GM18519 (cell line): ENCODE results near the gene PACRG.

ENCODE experiments used
- ATAC-seq: cut with Tn5 transposase; IDR thresholded peaks from one replicate; pipeline ENCODE4 v1.9.1; 2021; ENCODE audit warnings: mild to moderate bottlenecking, moderate library complexity; ENCODE audit not compliant: unreplicated experiment, low FRiP score

Gene PACRG

DNA sequence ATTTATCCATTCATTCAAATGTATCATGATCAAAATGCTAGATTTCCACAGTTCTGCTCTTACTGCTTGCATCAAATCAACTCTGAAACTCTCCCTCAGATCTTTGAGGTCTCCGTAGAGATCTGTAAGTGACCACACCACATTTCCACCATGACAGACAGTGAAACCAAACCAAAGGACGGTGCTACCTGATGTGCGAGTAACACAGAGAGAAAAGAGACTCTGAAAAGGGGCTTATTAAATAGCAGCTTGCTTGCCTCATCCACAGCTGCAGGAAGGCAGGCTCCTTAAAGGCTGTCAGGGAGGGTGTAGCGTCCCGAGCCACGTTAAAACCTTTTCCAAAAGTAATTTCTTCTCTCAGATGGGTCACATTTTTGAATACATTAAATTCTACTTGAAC lies 335.8 kb downstream of the PACRG start:
- no peak for ATAC-seq

DNA sequence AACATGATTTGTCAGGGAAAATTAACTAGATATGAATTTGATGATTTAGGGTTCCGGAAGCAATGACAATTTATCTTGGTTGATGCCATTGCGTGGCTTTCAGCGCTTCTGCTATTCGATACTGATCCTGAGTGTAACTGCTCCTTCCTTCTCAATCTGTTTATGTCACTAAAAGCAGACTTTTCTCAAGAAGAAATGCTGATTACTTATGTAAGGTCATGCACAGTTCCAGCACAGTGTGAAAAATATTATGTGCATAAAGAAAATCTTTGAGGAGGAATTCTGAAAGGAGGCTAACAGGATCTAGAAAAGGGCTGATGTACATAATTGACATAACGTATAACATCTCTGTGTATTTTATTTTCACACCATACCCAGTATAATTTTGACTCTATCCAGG lies 336.6 kb downstream of the PACRG start:
- ATAC-seq: no peak

DNA sequence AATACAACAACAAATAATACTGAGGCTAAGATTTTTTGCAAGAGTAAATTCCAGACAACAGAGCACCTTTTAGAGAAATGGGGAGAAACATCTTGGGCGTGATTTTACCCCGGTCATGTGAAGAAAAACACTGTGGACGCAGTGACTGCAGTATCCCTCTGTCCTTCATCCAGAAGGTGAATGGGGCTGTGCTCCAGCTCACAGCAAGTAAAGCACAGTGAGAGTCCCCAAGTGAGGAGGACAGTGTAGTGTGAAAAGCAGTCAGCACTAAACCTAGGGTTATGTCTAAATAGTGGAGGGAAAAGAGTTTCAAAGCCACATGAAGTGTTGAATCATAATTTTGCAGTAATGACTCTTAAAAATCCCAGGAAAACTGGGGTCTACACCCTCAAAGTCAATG lies 338.4 kb downstream of the PACRG start:
- no peak for ATAC-seq

GRCh38 chr6:163077134-163077533 lies 349.4 kb downstream of the PACRG start:
- no peak for ATAC-seq

DNA sequence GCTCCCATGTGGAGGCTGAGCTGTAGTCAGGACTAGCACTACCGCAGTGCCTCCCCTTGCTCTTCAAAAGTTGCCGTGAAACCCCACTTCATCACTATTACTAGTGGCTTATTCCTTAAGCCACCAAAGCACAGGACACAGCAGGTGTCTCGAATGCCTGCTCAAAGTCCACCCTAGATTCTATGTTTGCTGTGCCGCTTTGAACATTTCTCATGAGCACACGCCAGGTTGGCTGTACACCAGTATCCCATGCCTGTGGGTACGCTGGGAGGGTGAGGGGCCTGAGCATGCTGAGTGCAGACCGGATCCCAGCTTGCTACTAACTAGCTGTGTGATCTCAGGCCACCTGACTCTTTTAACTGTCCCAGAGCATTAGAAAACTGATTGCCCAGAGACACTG lies 350.9 kb downstream of the PACRG start:
- no peak for ATAC-seq

DNA sequence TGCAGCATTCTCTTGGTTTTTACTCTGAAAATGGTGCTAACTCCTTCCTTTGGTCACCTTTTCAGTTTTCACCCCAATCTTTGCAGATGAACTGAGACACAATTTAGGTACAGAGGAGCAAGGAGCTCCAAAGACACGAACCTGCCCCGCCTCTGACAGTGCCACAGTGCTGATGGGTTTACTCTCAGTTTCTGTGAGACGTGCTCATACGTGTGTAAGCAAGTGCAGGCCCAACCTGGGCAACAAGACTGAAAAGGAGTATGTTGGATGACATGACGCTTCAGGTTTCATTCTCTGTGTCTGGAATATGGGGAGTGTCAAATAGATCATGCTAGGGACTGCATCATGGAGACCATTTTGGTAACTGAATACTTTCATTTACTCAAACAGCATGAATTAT lies 352.5 kb downstream of the PACRG start:
- ATAC-seq: no peak

GRCh38 chr6:163083141-163083540 lies 355.4 kb downstream of the PACRG start:
- no peak for ATAC-seq

- no peak for ATAC-seq
These were observed 357.7 kb downstream of the PACRG start for GRCh38 chr6:163085426-163085825.

DNA sequence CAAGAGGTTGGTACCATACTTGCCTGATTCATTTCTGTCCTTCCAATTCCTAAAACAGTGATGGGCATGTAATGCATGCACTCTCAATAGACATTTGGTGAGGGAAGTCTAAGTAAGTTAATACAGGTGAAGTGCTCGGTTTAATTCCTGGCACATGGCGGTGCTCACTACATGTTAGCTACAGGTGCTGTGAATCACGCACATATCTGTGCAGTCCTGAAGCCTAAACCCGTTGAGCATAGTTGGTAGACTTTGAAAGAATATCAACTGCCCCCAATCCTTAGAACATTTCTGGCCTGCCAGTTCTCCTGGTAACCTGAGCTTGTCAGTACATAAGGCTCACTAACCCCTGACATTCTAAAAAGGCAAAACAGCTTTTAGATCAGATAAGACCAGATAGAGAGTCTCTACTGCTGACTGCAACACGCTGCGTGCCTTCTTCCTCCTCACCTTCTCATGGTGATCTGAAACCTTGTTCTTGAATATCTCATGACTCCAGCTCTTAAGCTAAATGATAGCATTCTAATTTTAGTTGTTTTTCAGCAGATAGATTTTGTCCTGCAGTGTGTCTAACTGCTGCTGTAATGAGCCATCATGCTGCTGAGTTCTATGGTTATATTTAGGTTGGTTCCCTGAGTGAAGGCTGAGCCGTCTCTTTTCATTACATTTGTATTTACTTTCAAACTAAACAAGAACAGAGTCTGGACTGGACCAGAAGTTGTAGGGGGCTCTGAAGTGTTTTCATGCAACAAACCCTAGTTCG lies 358.3 kb downstream of the PACRG start:
- ATAC-seq: no peak

- ATAC-seq: no peak
These were observed 358.8 kb downstream of the PACRG start for GRCh38 chr6:163086624-163086920.

GRCh38 chr6:163087981-163088380 lies 360.2 kb downstream of the PACRG start:
- ATAC-seq: no peak

DNA sequence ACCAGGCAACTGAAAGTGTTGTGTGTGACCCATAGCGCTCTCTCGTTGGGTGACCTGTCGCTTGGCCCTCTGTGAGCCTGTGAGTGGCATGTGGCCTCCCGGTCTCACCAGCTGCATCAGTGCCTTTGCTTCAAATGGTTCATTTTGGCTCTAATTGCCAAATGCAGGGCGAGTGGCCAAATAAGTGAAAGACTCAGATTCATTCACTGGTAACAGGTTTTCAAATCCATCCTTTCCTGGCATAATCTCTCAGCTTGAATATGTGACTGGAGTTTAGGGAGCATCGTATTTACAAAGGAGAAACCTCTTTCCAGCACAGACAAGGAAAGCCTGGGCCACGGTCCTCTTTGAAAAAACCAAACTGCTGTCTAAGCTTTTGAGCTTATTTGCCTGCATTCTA lies 365.1 kb downstream of the PACRG start:
- ATAC-seq: no peak

DNA sequence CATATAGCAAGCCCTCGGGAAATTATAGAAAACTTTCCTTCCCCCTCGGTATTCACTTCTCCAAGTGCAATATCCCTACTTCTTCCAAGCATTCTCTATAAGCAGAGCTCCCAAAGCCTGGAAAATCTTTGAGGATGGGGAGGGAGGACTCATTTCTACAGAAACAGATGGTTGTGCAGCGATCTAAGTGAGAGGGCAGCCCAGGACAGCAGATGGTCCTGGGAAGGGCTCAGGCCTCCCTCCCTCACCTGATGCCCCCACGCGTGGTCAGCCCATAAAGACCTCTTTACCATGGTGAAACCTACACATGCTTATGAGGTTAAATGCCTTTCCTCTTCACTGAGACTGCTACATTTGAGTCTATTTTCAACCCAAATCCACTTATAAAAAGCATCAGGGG lies 367.1 kb downstream of the PACRG start:
- ATAC-seq: no peak

DNA sequence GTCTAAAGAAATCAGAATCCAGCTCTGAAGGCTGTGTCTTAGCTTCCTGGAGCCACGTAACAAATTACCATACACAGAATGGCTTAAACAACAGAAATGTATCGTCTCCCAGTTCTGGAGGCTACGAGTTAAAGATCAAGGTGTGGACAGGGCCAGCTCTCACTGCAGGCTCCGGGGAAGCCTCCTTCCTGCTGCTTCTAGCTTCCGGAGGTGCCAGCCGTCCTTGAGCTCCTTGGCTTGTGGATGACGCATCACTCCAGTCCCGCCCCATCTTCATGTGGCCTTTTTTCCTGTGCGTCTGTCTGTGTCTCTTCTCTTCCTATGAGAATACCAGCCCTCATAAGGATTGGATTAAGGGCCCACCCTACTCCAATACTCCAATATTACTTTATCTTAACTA lies 367.6 kb downstream of the PACRG start:
- ATAC-seq: no peak

- no peak for ATAC-seq
These were observed 371.2 kb downstream of the PACRG start for GRCh38 chr6:163098827-163099479.

GRCh38 chr6:163099621-163100171 lies 371.9 kb downstream of the PACRG start:
- ATAC-seq: no peak

- ATAC-seq: no peak
These were observed 372.5 kb downstream of the PACRG start for GRCh38 chr6:163100259-163100658.

GRCh38 chr6:163113358-163113962 lies 385.7 kb downstream of the PACRG start:
- ATAC-seq: no peak

DNA sequence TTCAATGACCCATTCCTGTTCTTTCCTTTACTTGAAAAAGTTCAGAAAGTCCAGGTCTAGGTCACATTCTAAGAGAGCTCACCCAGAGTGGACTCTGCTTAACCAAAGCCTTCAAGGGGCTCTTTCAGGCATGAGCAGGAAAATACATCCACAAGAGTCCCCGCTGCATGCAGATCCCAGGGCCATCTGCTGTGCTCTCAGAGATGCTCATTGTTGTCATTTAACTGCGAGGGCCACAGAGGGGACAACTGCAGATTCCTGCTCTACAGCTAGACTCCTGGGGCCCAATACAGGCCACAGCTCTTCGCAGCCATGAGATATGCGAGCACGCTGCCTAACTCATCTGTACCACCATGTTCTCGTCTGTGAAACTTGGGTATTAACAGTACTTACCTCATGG lies 391.2 kb downstream of the PACRG start:
- ATAC-seq: no peak

DNA sequence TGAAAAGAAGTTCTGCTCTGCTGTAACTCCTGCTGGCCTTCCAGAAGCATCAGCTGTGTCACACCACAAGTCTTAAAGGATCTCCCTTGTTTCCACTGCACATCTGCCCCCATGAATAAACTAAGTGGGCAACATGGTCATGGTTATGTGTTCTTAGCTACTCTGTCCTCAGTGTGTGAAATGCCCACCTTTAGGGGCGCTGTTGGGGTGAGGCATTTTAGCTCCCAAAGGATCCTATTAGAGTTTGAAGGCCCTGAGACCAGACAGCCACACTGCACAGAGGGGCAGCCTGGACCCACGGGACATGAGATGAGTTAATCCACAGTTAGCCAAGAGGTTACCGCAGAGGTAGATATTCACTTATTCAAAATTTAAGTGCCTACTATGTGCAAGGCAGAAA lies 392.4 kb downstream of the PACRG start:
- ATAC-seq: no peak

DNA sequence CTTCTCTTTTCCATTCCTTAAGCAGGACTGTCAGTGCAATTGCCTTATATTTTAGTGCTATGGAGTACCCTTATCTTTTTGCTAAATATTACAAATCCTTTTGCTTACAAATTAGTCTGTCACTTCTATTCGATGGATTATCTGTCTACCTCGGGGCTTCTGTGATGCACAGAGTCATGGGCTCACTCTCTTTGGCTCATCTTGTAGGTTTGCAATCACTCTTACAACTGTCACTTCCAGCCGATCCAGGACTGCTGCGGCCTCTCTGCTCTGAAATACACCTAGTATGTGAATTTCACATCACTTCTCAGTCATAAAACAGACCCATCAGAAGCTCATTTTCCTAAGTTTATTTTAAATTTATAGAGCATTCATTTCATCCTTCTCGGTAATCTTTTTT lies 393.5 kb downstream of the PACRG start:
- no peak for ATAC-seq

DNA sequence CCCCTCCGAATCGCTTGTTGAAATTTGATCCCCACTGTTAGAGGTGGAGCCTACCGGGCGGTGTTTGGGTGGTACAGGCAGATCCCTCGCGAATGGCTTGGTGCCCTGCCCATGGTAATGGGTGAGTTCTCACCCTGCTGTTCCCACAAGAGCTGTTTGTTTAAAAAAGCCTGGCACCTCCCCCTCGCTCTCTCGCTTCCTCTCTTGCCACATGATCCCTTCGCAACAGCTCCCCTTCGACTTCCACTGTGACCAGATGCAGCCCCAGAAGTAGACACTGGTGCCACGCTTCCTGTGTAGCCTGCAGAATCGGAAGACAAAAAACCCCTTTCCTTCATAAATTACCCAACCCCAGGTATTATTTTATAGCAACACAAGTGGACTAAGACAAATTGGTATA lies 394.6 kb downstream of the PACRG start:
- ATAC-seq: no peak
